Hematopoietic multipotent progenitor cell (in vitro differentiated cells): Measurements from ENCODE around the gene TMEM198. TPM values are rescaled to one million over a fixed set of nuclear protein-coding genes. Genes with fewer than 3 reads are reported as not detected.

Experiments used
- DNase-seq, 3 donors: peaks; one replicate each; pipeline ENCODE4 v3.0.0-alpha.2; 2011 to 2015; ENCODE audit warnings: low read depth in 2 of 3, low spot score in 2 of 3
- small RNA-seq: library from RNA; depleted of rRNA; stranded (forward); fragments of <200 nt; gene quantifications from one replicate; pipeline ENCODE3, GENCODE V24; 2012
- total RNA-seq: library from RNA; depleted of rRNA; stranded (reverse); fragments of >200 nt; gene quantifications from one replicate; pipeline ENCODE4 v1.2.3, GENCODE V29; 2012

Gene TMEM198
- total RNA-seq, 1 donor, result 0.54 TPM

- DNase-seq, result no peak
Measured at GRCh38 chr2:219575566-219576504, 32.0 kb downstream of the TMEM198 start.

- no peak for DNase-seq
Measured at GRCh38 chr2:219576505-219577388, 32.9 kb downstream of the TMEM198 start.

GRCh38 chr2:219578811-219579613, 35.2 kb downstream of the TMEM198 start:
- DNase-seq, result no peak

GRCh38 chr2:219581346-219581745, 37.5 kb downstream of the TMEM198 start:
- DNase-seq, result no peak

DNA sequence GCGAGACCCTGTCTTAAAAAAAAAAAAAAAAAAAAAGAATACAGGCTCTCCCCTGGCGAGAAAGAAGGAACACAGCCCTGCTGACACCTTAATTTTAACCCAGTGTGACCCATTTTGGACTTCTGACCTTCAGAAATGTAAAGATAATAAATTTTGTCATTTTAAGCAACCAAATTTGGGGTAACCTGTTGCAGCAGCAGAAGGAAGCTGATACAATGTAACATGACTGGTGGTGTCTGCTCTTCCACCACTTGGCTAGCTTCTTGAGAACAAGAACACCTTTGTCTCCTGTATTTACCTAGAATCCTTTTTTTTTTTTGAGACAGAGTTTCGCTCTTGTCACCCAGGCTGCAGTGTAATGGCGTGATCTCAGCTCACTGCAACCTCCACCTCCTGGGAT, 47.3 kb downstream of the TMEM198 start:
- DNase-seq, result no peak

DNA sequence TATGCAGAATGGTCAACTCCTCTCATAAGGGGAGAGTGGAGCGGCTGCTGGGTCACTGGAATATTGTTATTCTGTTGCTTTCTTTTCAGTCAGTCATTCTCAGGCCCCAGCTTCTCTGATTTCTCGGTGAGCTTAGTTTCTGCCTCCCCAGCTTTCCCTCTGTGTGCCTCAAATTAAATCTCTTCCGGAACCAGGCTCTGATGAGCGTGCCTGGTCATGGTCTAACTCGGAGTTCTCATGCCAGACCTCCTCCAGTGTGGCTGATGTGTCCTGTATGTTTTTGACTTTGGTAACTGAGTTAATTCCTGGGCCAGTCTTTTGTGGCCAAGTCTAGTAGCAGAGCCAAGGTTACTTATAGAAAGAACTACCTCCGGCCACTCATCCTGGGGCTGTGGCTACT, 48.9 kb downstream of the TMEM198 start:
- no peak for DNase-seq

DNA sequence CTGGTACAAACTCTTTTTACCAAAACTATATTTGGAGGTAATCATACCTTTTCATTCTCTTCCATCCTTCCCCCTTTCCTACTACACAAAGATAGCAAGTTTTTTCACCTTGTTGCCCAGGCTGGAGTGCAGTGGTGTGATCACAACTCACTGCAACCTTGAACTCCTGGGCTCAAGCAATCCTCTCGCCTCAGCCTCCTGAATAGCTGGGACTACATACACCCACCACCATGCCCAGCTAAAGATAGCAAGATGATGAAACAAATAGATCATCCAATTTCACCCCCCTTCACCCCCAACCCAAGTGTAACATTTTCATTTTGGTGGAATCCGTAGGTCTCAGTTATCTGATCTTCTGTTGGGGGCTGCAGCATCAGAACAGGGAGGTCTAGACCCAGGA, 49.3 kb downstream of the TMEM198 start:
- no peak for DNase-seq

DNA sequence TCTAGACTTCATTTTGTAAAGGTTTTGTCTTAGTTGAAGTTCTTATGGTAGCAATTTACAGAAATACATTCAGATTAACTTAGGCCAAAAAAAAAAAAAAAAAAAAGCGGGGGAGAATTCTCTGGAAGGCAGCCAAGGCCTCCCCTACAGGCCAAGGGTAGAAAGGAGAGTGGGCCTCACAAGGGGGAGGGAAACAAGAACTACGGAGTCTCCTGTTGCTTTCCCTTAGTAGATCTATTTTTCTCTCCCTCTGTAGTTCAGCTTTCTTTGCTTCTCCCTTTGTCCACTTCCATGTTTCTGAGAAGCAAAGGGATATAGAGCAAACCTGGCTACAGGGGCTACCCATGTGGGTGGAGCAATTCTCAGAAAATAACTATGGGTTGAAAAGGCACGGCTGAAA, 51.4 kb downstream of the TMEM198 start:
- peak in 1 of 3 donors; percentile 74 for DNase-seq

GRCh38 chr2:219596954-219597551, 53.2 kb downstream of the TMEM198 start:
- DNase-seq, result no peak

DNA sequence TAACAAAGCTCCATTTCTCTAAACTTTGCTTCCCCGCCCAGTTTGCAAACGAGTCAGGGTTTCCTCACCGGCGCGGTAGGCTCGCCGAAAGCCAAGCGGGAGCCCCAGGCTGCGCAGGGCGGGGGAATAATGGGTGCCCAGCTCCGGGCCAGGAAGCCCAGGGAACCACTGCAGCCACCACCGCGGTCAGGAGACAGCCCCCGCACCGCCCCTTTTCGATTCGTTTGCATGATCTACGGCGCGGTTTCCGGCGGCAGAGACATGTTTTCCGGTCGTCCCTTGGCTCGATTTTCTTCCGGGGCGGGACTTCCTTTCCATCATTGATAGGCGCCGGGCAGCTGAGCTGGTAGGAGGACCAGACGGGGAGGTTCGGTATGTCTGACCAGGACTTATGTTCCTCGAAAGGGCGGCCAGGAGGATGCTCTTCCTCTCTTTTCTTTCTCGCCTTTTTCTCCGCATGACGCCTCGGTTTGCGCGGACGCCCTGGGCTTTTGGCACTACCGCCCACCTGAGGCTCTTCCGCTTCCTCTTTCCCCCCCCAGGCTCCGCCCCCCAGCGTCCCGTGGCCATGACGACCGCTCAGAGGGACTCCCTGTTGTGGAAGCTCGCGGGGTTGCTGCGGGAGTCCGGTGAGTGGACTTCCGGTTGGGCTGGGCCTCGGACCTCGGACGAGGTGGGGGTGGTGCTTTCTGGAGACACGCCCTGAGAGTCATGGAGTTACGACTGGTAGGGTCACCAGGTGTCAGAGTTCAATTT, 53.9 kb downstream of the TMEM198 start, which contains the start of gene STK11IP:
Gene STK11IP (plus strand): TSS at position 306 of the 756 bp plus-strand sequence. CDS start 263 bp downstream, at position 569.
- peak; percentile 75 to 96 (median 94) for DNase-seq

GRCh38 chr2:219598308-219599078, 54.7 kb downstream of the TMEM198 start:
- DNase-seq, result no peak

Small RNA genes lying within 50 kb of the gene (small RNA-seq; reads per million reads assigned to genes)
- gene MIR3132 (not detected), gene RN7SKP213 (not detected)

Other genes starting within 250 kb of the TMEM198 start
- under 0.01 TPM for gene PTPRN, start 234.6 kb upstream of the TMEM198 start, total RNA-seq
- gene RESP18, start 211.3 kb upstream of the TMEM198 start, total RNA-seq, result not detected
- 118 TPM for gene DNPEP, start 156.1 kb upstream of the TMEM198 start, total RNA-seq
- gene DES, start 125.7 kb upstream of the TMEM198 start, total RNA-seq, result not detected
- gene SPEG, start 109.2 kb upstream of the TMEM198 start, total RNA-seq, result 0.81 TPM
- gene GMPPA, start 45.1 kb upstream of the TMEM198 start, total RNA-seq, result 32.0 TPM
- gene ASIC4, start 29.5 kb upstream of the TMEM198 start, total RNA-seq, result 0.27 TPM
- gene CHPF, start 219 bp upstream of the TMEM198 start, total RNA-seq, result 10.2 TPM
- 114 TPM for gene OBSL1, start 27.5 kb downstream of the TMEM198 start, total RNA-seq
- gene INHA, start 28.3 kb downstream of the TMEM198 start, total RNA-seq, result 0.27 TPM
- gene STK11IP, start 53.8 kb downstream of the TMEM198 start, total RNA-seq, result 30.2 TPM
- under 0.01 TPM for gene SLC4A3, start 83.6 kb downstream of the TMEM198 start, total RNA-seq